ENCODE results near the gene VCP.

Gene VCP

GRCh38 chr9:35112257-35113020 is 40.0 kb upstream of the VCP start:
- TF ChIP-seq CTCF (IDR thresholded peaks at IDR 0.05) (no peak), ZFX (IDR thresholded peaks at IDR 0.05; ENCODE audit: borderline replicate concordance) (no peak)
- H3K27ac ChIP-seq: peak overlapping the region; percentile 92

DNA sequence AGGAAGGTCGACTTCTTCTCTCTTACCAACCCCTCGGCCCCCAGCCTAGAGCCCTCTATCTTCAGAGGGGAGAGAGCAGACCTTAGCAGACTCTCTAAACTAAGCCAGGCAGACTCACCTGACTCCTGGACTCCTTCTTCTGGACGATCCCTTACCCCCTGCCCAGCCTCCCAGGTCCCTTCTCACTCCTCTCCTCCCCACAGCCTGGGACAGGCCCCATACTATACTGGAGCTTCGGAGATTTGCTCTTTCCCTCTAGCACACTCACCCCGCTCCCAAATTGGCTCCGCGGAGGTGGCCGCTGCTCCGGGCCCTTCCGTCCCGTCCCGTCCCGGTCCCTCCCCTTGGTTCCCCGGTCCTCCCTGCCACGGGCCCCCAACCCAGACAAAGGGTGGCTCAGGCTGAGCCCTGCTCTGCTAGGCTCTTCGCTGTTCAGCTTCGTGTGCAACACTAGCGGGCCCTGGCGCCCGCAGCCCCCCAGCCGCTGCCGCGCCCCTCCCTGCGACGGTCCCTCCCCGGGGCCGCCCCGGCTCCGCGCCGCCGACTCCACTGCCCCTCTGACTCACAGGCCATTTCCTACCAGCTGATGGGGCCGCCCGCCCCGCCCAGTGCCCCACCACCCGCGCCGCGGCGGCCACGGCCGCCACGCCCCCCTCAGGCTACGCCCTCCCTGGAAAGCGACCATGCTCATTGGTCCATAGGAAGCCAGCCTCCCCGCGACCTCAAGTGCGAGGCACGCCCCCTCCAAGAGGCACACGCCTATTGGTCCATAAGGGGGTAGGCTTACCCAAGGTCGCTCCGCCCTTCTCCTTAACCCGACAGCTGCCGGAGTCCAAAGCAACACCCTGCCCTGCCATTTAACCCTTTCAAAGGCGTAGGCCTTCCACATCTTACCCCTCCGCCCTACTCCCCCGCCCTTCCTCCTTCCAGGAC is 38.8 kb upstream of the VCP start:
- TF ChIP-seq ZFX (IDR thresholded peaks at IDR 0.05; ENCODE audit: borderline replicate concordance) (no peak), CTCF (IDR thresholded peaks at IDR 0.05) (no peak)
- H3K27ac ChIP-seq: peak overlapping the region; percentile 92

GRCh38 chr9:35110327-35110761 is 37.9 kb upstream of the VCP start:
- TF ChIP-seq ZFX (IDR thresholded peaks at IDR 0.05; ENCODE audit: borderline replicate concordance) (no peak), CTCF (IDR thresholded peaks at IDR 0.05) (no peak)
- H3K27ac ChIP-seq: peak overlapping the region; percentile 92; the same call in 1 of the 2 replicates

DNA sequence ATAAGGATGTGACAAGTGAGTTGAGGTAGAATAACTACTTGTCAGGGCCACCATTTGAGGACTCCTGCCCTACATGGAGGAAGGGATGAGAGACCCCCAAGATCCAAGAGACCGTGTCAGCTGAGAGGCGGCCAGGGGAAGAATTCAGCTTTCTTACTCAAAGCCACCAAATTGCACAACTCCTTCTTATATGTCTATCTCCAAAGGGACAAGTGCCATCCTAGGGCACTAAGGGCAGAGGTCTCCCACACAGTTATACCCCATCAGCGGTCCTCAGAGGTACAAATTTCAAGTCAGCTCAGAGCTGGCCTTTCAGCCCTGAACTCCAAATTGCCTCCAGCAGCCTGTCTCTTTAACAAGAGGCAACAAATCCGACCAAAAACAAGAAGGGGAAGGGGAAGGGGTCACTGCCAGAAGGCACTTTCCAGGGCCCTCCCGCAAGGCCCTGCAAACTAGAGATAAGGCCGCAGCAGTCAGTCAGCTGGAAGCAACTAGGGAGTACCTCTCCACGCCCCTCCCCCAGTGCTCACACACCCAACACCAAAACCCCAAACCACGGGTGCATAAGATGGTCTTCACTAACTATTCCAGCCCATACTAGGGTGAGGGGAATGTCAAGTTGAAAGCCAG is 36.6 kb upstream of the VCP start:
- TF ChIP-seq CTCF (IDR thresholded peaks at IDR 0.05): no peak
- TF ChIP-seq ZFX (IDR thresholded peaks at IDR 0.05; ENCODE audit: borderline replicate concordance): no peak
- no peak overlapping the region for H3K27ac ChIP-seq

DNA sequence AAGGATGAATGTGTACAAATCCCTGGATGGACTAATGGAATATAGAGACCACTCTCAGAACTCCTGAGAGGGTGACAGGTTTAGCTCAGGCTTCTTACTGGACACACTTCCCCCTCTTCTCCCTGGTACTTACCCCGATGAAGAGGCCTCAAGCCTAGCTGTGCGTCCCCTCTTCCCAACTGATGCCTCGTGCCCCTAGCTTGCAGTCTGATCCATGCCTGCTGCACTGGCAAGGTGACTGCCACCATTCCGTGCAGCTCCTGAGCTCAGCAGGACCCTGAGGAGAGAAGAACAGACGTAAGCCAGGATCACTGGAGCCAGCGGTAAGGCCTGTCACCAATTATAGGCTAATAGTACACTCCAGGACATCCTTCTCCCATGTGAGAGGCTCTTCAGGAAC is 36.0 kb upstream of the VCP start:
- H3K27ac ChIP-seq: no peak overlapping the region
- TF ChIP-seq CTCF (IDR thresholded peaks at IDR 0.05) (no peak), ZFX (IDR thresholded peaks at IDR 0.05; ENCODE audit: borderline replicate concordance) (no peak)

DNA sequence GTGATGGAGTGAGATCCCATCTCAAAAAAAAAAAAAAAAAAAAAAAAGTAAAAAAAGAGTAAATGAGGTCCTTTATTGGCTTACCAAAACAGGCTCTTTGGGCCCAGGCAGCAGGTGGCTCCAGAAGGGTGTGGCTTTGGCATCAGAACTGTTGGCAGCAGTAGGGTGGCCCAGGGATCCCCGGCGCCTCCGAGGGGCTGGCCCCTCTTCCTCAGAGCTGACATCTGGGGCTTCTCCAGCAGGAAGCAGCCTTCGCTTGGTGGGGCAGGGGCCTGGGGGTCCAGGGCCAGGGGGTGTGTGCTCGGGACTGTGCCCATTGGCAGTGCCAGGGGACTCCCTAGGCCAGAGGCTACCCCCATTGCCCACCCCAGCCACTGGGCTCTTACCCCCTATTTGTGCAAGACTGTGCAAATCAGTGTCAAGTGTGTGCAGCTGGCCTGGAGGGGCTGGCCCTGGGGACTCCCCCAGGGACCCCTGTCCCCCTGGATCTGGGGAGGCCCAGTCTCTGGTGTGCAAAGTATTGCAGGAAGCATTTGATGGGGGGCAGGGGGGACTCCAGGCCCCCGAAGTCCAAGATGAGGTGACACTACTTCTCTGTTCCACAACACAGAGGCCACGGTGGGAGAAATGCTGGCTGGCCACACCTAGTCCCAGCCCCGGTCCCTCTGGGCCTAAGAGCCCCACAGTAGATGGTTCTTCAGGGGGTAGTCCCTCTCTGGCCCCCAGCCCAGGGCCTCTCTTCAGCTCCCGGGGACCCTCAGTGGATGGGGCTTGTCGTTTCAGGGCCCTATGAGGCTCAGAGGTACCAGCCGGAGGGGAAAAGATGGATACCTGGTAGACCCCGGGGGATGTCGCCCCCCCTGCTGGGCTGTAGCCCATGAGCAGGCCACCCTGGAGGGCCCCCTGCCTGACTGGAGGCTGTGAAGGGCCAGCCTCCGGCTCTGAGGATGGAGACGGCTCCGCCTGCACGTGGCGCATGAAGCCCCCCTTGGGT is 35.2 kb upstream of the VCP start:
- TF ChIP-seq CTCF (IDR thresholded peaks at IDR 0.05) (no peak), ZFX (IDR thresholded peaks at IDR 0.05; ENCODE audit: borderline replicate concordance) (no peak)
- H3K27ac ChIP-seq: no peak overlapping the region
